ENCODE measurements around the gene AGO1.
A peak's percentile ranks its signal among the peaks of the same experiment; 100 is the strongest.

Gene AGO1

GRCh38 chr1:35844826-35845225 lies 38.2 kb upstream of the AGO1 start:
- no peak overlapping the region for H3K4me3 ChIP-seq (ENCODE audit: low read depth, low read length)
- no peak for TF ChIP-seq CTCF (IDR thresholded peaks at IDR 0.05; ENCODE audit: low read depth, low read length, missing control alignments)
- DNase-seq (ENCODE audit: low read depth) = no peak
- in situ Hi-C loops (cut with HindIII; ENCODE audit: low sequenced_read_pairs) = no loop called here

GRCh38 chr1:35845766-35846165 lies 37.2 kb upstream of the AGO1 start:
- in situ Hi-C loops (cut with HindIII; ENCODE audit: low sequenced_read_pairs) = no loop called here
- no peak overlapping the region for H3K4me3 ChIP-seq (ENCODE audit: low read depth, low read length)
- TF ChIP-seq CTCF (IDR thresholded peaks at IDR 0.05; ENCODE audit: low read depth, low read length, missing control alignments) = no peak
- DNase-seq (ENCODE audit: low read depth) = peak; percentile 22

GRCh38 chr1:35847935-35848565 lies 35.0 kb upstream of the AGO1 start:
- in situ Hi-C loops (cut with HindIII; ENCODE audit: low sequenced_read_pairs) = no loop called here
- no peak for TF ChIP-seq CTCF (IDR thresholded peaks at IDR 0.05; ENCODE audit: low read depth, low read length, missing control alignments)
- no peak overlapping the region for H3K4me3 ChIP-seq (ENCODE audit: low read depth, low read length)
- no peak for DNase-seq (ENCODE audit: low read depth)

GRCh38 chr1:35850051-35850450 lies 33.0 kb upstream of the AGO1 start:
- in situ Hi-C loops (cut with HindIII; ENCODE audit: low sequenced_read_pairs) = no loop called here
- no peak for DNase-seq (ENCODE audit: low read depth)
- no peak overlapping the region for H3K4me3 ChIP-seq (ENCODE audit: low read depth, low read length)
- no peak for TF ChIP-seq CTCF (IDR thresholded peaks at IDR 0.05; ENCODE audit: low read depth, low read length, missing control alignments)

GRCh38 chr1:35850716-35851115 lies 32.3 kb upstream of the AGO1 start:
- no peak overlapping the region for H3K4me3 ChIP-seq (ENCODE audit: low read depth, low read length)
- in situ Hi-C loops (cut with HindIII; ENCODE audit: low sequenced_read_pairs) = no loop called here
- no peak for DNase-seq (ENCODE audit: low read depth)
- no peak for TF ChIP-seq CTCF (IDR thresholded peaks at IDR 0.05; ENCODE audit: low read depth, low read length, missing control alignments)

GRCh38 chr1:35851132-35851869 lies 31.7 kb upstream of the AGO1 start:
- no peak for TF ChIP-seq CTCF (IDR thresholded peaks at IDR 0.05; ENCODE audit: low read depth, low read length, missing control alignments)
- no peak overlapping the region for H3K4me3 ChIP-seq (ENCODE audit: low read depth, low read length)
- in situ Hi-C loops (cut with HindIII; ENCODE audit: low sequenced_read_pairs) = no loop called here
- peak; percentile 62 for DNase-seq (ENCODE audit: low read depth)
